Type B pancreatic cell (in vitro differentiated cells): ENCODE data around the gene CSRP1. TPM values are rescaled to one million over a fixed set of nuclear protein-coding genes. Genes with fewer than 3 reads are reported as not detected.
A peak's percentile ranks its signal among the peaks of the same experiment; 100 is the strongest.

Experiments used
- DNase-seq: peaks from one replicate; pipeline ENCODE4 v3.0.0; 2021; ENCODE audit warnings: mixed read lengths; ENCODE audit not compliant: unreplicated experiment; ENCODE audit errors: extremely low spot score
- H3K27ac Mint-ChIP-seq: 2 replicates; pipeline ENCODE4 v1.8.0; 2021; ENCODE audit warnings: mild to moderate bottlenecking, mixed read lengths
- H3K27me3 Mint-ChIP-seq: 2 replicates; pipeline ENCODE4 v1.8.0; 2021; ENCODE audit warnings: mixed read lengths
- H3K36me3 Mint-ChIP-seq: 2 replicates; pipeline ENCODE4 v1.8.0; 2021; ENCODE audit warnings: mixed read lengths
- H3K4me1 Mint-ChIP-seq: one replicate; pipeline ENCODE4 v1.8.0; 2021; ENCODE audit warnings: mixed read lengths; ENCODE audit not compliant: unreplicated experiment
- H3K4me3 Mint-ChIP-seq: 2 replicates; pipeline ENCODE4 v1.8.0; 2021; ENCODE audit warnings: mild to moderate bottlenecking, mixed read lengths
- H3K9me3 Mint-ChIP-seq: 2 replicates; pipeline ENCODE4 v1.8.0; 2021; ENCODE audit warnings: mixed read lengths
- total RNA-seq: library from RNA; stranded (reverse); gene quantifications from 2 replicates; pipeline ENCODE4 v1.2.1, GENCODE V29; 2021; ENCODE audit warnings: low replicate concordance
- TF ChIP-seq, protein P1 (sequence below): fragments of 200-600 bp; sonication (generic); conservative IDR thresholded peaks from 2 replicates; pipeline ENCODE4 v1.5.0; 2021; ENCODE audit warnings: antibody characterized with exemption, mild to moderate bottlenecking

CSRP1 gene
- total RNA-seq, 1 donor from 2014 or later = 7.3 TPM

- H3K27ac Mint-ChIP-seq = peak overlapping the region; percentile 92
- TF ChIP-seq, protein P1, sequence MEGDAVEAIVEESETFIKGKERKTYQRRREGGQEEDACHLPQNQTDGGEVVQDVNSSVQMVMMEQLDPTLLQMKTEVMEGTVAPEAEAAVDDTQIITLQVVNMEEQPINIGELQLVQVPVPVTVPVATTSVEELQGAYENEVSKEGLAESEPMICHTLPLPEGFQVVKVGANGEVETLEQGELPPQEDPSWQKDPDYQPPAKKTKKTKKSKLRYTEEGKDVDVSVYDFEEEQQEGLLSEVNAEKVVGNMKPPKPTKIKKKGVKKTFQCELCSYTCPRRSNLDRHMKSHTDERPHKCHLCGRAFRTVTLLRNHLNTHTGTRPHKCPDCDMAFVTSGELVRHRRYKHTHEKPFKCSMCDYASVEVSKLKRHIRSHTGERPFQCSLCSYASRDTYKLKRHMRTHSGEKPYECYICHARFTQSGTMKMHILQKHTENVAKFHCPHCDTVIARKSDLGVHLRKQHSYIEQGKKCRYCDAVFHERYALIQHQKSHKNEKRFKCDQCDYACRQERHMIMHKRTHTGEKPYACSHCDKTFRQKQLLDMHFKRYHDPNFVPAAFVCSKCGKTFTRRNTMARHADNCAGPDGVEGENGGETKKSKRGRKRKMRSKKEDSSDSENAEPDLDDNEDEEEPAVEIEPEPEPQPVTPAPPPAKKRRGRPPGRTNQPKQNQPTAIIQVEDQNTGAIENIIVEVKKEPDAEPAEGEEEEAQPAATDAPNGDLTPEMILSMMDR = no peak
- H3K36me3 Mint-ChIP-seq = peaks cover 12% of the 10 kb centered on the region
- no peak for DNase-seq
- H3K4me1 Mint-ChIP-seq = peaks cover 38% of the 10 kb centered on the region
- H3K4me3 Mint-ChIP-seq = peak overlapping the region; percentile 96
- H3K9me3 Mint-ChIP-seq = no peaks in the 10 kb centered on the region
- peaks cover 11% of the 10 kb centered on the region for H3K27me3 Mint-ChIP-seq
These were observed 40.4 kb downstream of the CSRP1 start for GRCh38 chr1:201466492-201466891.

- Mint-ChIP-seq H3K4me1 (peaks cover 43% of the 10 kb centered on the region), H3K27ac (peak overlapping the region; percentile 92), H3K27me3 (peaks cover 7% of the 10 kb centered on the region), H3K9me3 (no peaks in the 10 kb centered on the region), H3K36me3 (peaks cover 12% of the 10 kb centered on the region), H3K4me3 (peak overlapping the region; percentile 96)
- TF ChIP-seq, protein P1 = no peak
- DNase-seq = no peak
These were observed 41.1 kb downstream of the CSRP1 start for GRCh38 chr1:201465698-201466290.

DNA sequence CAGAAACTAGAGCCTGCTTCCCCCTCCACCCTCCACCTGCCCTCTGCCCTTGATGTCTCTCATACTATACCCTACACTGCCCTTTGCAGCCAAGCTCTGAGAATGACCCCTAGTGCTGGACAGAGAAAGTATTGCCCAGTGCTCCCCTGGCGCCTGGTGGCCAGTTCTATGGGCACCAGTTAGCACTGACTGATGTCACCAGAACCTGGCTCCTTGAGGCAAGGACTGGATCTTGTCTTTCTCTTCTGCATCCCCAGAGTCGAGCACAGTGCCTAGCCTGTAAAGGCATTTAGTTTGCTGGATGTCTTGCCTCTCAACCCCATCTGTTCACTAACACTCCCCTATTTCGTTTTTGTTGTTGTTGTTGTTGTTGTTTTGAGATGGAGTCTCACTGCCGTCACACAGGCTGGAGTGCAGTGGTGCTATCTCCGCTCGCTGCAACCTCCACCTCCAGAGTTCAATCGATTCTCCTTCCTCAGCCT lies 43.8 kb downstream of the CSRP1 start:
- DNase-seq = no peak
- Mint-ChIP-seq H3K36me3 (peaks cover 12% of the 10 kb centered on the region), H3K4me3 (peak overlapping the region; percentile 69), H3K27ac (peak overlapping the region; percentile 97), H3K4me1 (peaks cover 31% of the 10 kb centered on the region), H3K9me3 (no peaks in the 10 kb centered on the region), H3K27me3 (no peaks in the 10 kb centered on the region)
- TF ChIP-seq, protein P1 = peak; percentile 45

DNA sequence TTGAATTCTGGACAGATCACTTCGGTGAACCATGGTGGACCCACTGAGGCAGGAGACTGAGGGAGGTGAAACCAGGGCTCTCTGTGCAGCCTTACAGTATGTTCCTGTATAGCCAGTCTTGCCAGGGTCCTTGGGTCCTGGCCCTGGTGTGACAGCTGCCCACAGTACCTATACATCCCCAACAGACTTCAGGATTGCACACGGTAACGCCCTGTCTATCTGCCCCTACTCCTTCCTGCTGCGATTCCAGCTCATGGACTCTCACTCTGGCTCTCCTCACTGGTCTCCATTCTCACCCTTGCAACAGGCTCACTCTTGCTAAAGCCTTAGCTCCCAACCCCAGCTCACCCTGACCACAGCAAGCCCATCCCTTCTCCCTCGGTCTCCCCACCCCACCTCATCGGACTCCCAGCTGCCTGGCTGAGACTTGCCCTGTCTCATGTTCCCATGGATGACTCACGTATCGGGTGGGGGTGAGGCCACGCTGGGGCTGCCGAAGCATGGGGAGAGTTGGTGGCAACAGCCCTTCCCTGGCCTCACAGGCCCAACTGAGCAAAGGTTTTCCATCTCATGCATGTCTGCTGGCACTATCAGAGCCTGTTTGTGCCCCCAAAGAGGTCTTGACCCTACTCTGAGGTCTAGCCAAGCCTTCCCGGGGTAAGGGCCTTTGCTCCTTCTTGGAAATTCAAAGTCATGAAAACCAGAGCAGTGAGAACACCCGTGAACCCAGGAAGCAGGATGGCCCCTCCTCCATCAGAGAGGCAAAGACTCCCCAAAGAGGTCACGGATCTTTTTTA lies 45.1 kb downstream of the CSRP1 start:
- Mint-ChIP-seq H3K36me3 (peaks cover 8% of the 10 kb centered on the region), H3K9me3 (no peaks in the 10 kb centered on the region), H3K4me3 (peak overlapping the region; percentile 80), H3K27me3 (no peaks in the 10 kb centered on the region), H3K27ac (peak overlapping the region; percentile 97), H3K4me1 (peaks cover 35% of the 10 kb centered on the region)
- TF ChIP-seq, protein P1 = no peak
- DNase-seq = no peak

DNA sequence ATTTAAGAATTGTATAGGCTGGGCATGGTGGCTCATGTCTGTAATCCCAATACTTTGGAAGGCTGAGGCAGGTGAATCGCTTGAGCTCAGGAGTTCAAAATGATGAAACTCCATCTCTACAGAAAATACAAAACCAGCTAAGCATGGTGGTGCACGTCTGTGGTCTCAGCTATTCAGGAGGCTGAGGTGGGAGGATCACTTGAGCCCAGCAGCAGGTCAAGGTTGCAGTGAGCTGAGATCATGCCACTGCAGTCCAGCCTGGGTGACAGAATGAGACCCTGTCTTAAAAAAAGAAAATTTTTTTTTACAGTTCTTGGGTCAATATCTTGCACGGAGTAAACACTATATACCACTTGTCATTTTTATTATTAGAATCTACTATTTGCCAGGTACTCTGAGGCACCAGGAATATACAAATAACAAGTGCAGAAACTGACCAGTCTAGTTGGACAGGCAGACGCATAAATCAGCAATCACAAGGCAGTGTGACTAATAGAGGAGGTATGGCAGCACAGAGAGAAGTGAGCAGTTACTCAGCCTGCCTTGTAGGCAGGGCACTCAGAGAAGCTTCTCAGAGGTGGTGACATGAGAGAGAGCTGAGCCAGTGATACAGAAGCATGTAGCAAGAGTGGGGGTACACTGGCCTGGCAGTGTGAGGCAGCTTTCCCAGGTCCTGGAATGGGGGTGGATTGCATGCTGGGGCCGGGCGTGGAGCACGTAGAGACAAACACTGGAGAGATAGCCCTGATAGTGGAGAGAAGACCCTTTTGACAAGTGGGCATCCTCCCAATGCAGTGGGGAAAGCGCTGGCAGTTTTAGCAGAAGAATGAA lies 45.9 kb downstream of the CSRP1 start:
- no peak for DNase-seq
- peaks cover 36% of the 10 kb centered on the region for H3K4me1 Mint-ChIP-seq
- H3K36me3 Mint-ChIP-seq = peaks cover 8% of the 10 kb centered on the region
- H3K9me3 Mint-ChIP-seq = no peaks in the 10 kb centered on the region
- TF ChIP-seq, protein P1 = no peak
- peak overlapping the region; percentile 97 for H3K27ac Mint-ChIP-seq
- H3K4me3 Mint-ChIP-seq = peak overlapping the region; percentile 80
- H3K27me3 Mint-ChIP-seq = no peaks in the 10 kb centered on the region
